Keratinocyte (primary cell): ENCODE measurements around the gene TMPRSS2.

ENCODE experiments used
- CTCF ChIP-seq, 3 experiments: IDR thresholded peaks in 1 of 3; conservative IDR thresholded peaks in 1 of 3; optimal IDR thresholded peaks in 1 of 3; 2 replicates in 2 of 3; 3 replicates in 1 of 3; pipeline versions ENCODE3 to v1.5.1; 2011; ENCODE audit warnings: low read length in 3 of 3, mild to moderate bottlenecking in 3 of 3, moderate library complexity in 2 of 3, control low read depth in 1 of 3, inconsistent platforms in 1 of 3; ENCODE audit not compliant: insufficient read depth in 2 of 3; ENCODE audit errors: extremely low read depth in 1 of 3
- EZH2 ChIP-seq: IDR thresholded peaks from one replicate; pipeline ENCODE4 v1.6.1; 2012; ENCODE audit warnings: inconsistent platforms, mild to moderate bottlenecking, low read length, moderate library complexity

GRCh38 chr21:41478319-41479177 is 29.4 kb downstream of the TMPRSS2 start:
- TF ChIP-seq CTCF (optimal IDR thresholded peaks at IDR 0.05 in 1 of 3, IDR thresholded peaks at IDR 0.05 in 1 of 3, conservative IDR thresholded peaks at IDR 0.05 in 1 of 3; ENCODE audit: extremely low read depth in 1 of 3, insufficient read depth in 2 of 3, low read length in 3 of 3), result no peak
- no peak for TF ChIP-seq EZH2
